ENCODE results near the gene HOXB8. TPM values are rescaled to one million over a fixed set of nuclear protein-coding genes. Genes with fewer than 3 reads are reported as not detected.

Gene HOXB8
- total RNA-seq, 1 donor from 2014 or later = not detected

DNA sequence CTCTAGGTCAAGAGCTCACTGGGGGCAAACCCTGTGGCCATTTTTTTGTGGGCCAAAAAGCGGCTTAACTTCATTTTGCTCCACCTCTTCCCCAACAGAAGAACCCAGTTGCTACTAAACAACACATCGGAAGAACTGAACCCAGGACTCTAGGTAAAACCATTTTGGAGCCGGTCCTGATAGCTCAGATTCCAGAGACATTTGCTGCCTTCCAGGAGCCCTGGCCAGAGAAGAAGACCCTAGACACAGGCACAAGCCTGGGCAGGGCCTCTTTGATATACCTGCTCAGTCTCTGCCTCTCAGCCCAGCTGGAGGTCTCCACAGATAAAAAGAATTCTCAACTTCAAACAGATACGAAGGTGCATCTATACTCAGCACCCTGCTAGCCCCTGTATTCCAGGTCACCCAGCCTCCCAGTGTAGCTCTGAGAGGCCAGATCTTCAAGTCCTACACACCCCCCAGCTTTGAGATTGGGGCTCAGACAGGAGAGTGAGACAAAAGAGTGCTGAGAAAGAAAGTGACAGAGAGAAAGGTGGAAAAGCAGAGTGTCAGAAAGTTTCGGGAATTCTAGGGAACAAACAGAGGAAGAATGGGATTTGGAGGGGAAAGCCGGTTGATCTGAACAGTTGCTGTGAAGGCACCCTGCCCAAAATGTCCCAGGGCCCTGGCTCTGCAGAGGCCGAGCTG, 17.6 kb upstream of the HOXB8 start:
- H3K27ac Mint-ChIP-seq = no peak overlapping the region
- no peaks in the 10 kb centered on the region for H3K9me3 Mint-ChIP-seq
- H3K27me3 Mint-ChIP-seq (ENCODE audit: low read depth) = peaks cover 91% of the 10 kb centered on the region
- intact Hi-C loops (cut with micrococcal nuclease) = no loop called here
- H3K4me3 Mint-ChIP-seq (ENCODE audit: low read depth) = peak overlapping the region; percentile 6
- H3K36me3 Mint-ChIP-seq (ENCODE audit: low read depth) = no peaks in the 10 kb centered on the region
- peaks cover 6% of the 10 kb centered on the region for H3K4me1 Mint-ChIP-seq (ENCODE audit: low read depth)
- DNase-seq (ENCODE audit: low spot score) = no peak

GRCh38 chr17:48631693-48632578, 16.8 kb upstream of the HOXB8 start:
- Mint-ChIP-seq H3K27me3 (ENCODE audit: low read depth) (peaks cover 89% of the 10 kb centered on the region), H3K4me1 (ENCODE audit: low read depth) (peaks cover 8% of the 10 kb centered on the region), H3K36me3 (ENCODE audit: low read depth) (no peaks in the 10 kb centered on the region), H3K4me3 (ENCODE audit: low read depth) (no peak overlapping the region), H3K9me3 (no peaks in the 10 kb centered on the region), H3K27ac (no peak overlapping the region)
- intact Hi-C loops (cut with micrococcal nuclease) = no loop called here
- no peak for DNase-seq (ENCODE audit: low spot score)

DNA sequence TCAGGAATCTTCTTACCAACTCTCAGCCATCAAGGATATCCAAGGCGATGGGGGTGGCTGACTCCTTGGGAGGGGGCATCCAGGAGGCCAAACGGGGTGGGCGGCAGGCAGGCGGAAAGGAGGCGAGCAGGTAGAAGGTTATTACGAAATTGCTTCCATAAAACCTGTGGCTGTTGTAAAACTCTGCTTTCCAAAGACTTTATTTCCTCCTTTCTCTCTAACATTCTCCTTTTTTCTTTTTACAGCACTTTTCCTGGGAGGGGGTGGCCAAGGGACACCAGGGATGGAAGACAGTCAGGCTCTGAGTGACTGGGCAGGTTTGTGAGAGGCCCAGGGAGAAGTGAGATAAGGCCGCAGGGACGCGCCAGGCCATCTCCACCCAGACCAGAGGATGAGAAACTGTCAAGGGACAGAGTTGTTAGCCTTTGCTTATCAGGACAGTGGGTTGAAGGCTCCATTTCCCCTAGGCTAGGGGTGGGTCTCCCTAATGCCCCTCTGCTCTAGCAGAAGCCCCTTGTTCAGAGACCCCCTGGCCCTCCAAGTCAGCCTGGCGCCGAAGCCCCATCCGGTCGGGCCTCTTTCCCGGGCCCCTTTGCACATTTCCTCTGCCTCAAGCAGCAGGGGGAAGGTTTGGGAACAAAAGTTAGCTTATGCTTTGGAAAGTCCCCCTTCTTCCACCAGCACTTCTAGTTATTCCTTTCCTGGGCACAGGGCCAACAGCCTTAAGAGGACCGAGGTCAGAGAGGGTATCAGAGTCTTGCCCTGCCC, 16.0 kb upstream of the HOXB8 start:
- H3K27me3 Mint-ChIP-seq (ENCODE audit: low read depth) = peaks cover 86% of the 10 kb centered on the region
- intact Hi-C loops (cut with micrococcal nuclease) = no loop called here
- no peak for DNase-seq (ENCODE audit: low spot score)
- H3K27ac Mint-ChIP-seq = no peak overlapping the region
- no peak overlapping the region for H3K4me3 Mint-ChIP-seq (ENCODE audit: low read depth)
- H3K4me1 Mint-ChIP-seq (ENCODE audit: low read depth) = peaks cover 13% of the 10 kb centered on the region
- no peaks in the 10 kb centered on the region for H3K36me3 Mint-ChIP-seq (ENCODE audit: low read depth)
- H3K9me3 Mint-ChIP-seq = no peaks in the 10 kb centered on the region

DNA sequence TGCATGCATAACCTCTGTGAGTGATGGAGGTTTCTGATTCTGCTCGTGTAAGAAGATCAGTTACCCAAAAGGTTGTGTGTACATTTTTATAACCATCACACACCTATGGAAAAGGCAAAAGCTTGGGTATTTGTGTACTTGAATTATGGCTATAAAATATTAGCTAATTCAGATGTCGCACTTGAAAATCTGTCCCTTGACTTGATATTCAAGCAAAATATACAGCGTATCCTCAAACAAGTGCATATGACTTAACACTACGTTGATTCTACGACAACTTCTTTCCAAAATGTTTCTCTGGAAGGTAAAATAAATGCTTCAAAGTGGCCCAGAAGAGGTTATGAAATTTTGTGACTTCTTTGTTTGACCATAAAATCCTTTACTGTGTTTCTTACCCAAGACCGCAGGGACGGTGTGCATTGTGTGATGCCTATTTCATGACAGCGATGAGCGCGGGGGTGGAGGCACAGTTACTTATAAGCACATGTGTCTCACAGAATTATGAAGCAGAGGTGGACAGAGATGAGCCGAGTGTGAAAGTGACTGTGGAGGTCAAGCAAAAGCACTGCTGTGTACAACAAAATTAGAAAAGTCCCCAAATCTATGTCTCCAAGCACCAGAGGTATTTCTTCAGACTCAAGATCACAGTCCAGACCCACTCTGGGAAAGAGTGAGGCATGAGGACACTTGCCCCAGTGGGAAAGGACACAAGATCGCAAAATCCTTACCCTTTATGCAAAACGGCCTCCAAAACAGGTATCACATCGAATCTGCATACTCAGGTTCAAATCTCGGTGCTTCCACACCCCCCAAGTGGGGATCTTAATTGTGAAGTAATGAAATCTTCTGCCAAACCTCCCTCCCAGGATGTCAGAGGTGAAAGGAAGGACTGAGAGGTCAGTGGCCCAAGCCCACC, 15.2 kb upstream of the HOXB8 start:
- Mint-ChIP-seq H3K27me3 (ENCODE audit: low read depth) (peaks cover 82% of the 10 kb centered on the region), H3K36me3 (ENCODE audit: low read depth) (no peaks in the 10 kb centered on the region), H3K27ac (no peak overlapping the region), H3K4me3 (ENCODE audit: low read depth) (no peak overlapping the region), H3K9me3 (no peaks in the 10 kb centered on the region), H3K4me1 (ENCODE audit: low read depth) (peaks cover 15% of the 10 kb centered on the region)
- DNase-seq (ENCODE audit: low spot score) = no peak
- intact Hi-C loops (cut with micrococcal nuclease) = no loop called here

DNA sequence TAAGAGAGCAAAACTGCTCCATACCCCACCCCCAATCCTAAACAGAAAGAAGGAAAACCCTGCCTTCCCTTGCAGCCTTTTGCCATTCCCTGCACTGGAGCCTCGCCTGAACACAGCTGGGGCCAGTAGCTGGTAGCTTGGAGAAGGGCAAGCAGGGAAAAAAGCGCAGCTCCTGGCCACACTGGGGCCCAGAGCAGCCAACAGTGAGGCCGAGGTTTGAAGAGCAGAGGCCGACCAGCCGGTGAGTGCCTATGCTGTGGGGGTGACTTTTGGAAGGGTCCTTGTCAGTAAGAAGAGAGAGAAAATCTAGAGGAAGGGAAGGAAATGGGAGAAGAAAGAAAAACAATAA, 14.3 kb upstream of the HOXB8 start:
- Mint-ChIP-seq H3K9me3 (no peaks in the 10 kb centered on the region), H3K4me3 (ENCODE audit: low read depth) (no peak overlapping the region), H3K27ac (no peak overlapping the region), H3K27me3 (ENCODE audit: low read depth) (peaks cover 77% of the 10 kb centered on the region), H3K36me3 (ENCODE audit: low read depth) (no peaks in the 10 kb centered on the region), H3K4me1 (ENCODE audit: low read depth) (peaks cover 15% of the 10 kb centered on the region)
- intact Hi-C loops (cut with micrococcal nuclease) = loop anchor here (10.0 kb wide), 1 partner anchor 865 kb away; the partner anchor contains the start of gene NGFR
- DNase-seq (ENCODE audit: low spot score) = no peak

DNA sequence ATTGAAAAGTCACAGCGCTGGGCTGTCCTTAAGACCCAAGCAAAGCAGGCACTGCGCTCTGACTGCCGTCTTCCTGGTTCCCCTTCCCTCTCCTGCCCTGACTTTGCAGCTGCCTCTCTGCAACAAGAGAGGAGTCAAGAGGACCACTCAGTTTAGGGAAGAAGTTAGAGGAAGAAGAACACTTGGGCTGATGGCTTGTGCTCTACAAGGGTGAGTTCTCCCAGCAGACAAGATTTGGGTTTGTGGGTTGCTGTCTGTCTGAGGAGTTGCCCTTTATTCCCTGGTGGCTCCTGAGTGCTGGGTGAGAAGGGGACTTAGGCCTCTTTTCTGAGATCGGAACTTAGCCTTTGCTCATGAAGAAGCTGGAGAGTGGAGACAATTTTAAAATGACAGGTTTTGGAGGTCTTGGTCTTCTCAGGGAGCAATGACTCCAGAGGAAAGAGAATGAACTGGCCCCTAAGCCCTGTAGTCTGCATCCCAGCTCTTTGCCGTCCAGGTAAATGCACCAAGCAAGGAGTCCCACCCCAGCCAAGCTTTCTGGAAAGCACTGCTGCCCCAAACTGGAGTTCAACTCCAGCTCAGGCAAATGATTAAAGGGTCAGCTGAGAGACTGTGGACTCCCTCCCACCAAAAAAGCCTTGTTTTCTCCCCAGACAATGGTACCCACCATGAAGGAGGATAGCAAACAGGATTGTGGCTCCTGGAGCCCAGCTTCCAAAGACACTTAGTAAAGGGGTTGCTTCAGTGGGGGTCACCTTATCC, 13.7 kb upstream of the HOXB8 start:
- no peaks in the 10 kb centered on the region for H3K9me3 Mint-ChIP-seq
- no peak overlapping the region for H3K27ac Mint-ChIP-seq
- peaks cover 81% of the 10 kb centered on the region for H3K27me3 Mint-ChIP-seq (ENCODE audit: low read depth)
- intact Hi-C loops (cut with micrococcal nuclease) = loop anchor here (10.0 kb wide), 1 partner anchor 866 kb away; the partner anchor contains the start of gene NGFR
- H3K4me1 Mint-ChIP-seq (ENCODE audit: low read depth) = peaks cover 18% of the 10 kb centered on the region
- no peak for DNase-seq (ENCODE audit: low spot score)
- H3K4me3 Mint-ChIP-seq (ENCODE audit: low read depth) = no peak overlapping the region
- H3K36me3 Mint-ChIP-seq (ENCODE audit: low read depth) = no peaks in the 10 kb centered on the region

DNA sequence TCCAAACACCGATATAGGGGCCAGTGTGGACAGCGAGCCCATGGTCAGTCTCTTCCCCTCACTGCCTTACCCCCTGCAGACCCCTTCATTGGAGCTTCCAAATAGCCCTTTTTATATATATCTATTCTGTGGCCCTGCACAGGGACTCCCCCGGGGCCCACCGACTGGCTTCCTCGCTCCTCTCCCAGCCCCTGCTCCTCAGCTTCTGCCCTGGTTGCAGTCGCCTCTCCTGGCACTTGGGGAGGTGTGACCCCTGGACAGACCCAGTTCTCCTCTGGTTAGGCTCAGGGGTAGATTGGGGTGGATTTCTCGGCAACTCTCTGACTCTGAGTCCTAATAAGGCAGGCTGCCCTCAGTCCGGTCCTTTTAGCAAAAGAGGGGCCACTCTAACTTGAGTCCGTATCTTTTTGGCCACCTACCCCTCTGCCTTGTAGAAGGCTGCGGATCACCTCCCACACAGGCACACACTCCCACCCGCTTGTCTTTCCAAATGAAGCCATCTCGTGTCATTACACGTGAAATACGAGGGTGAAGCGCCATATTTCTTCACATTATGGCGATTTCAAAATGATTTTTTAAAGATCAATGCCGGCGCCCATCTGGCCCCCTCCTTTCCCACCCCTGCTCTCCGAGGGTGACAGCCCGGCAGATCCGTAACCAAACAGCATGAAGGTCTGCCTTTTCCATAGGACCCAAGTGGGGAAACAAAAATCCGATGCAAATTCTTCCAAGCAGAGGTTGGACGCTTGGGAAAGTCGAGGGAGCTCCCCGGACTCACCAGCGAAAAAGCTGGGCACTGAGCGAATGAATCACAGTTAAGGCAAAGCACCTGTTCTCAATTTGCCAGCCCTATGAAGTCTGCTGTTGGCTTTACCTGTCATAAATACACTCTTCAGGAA, 12.8 kb upstream of the HOXB8 start:
- no peaks in the 10 kb centered on the region for H3K36me3 Mint-ChIP-seq (ENCODE audit: low read depth)
- intact Hi-C loops (cut with micrococcal nuclease) = loop anchor here (10.0 kb wide), 1 partner anchor 867 kb away; the partner anchor contains the start of gene NGFR
- no peak for DNase-seq (ENCODE audit: low spot score)
- H3K4me3 Mint-ChIP-seq (ENCODE audit: low read depth) = no peak overlapping the region
- no peak overlapping the region for H3K27ac Mint-ChIP-seq
- H3K4me1 Mint-ChIP-seq (ENCODE audit: low read depth) = peaks cover 18% of the 10 kb centered on the region
- H3K27me3 Mint-ChIP-seq (ENCODE audit: low read depth) = peaks cover 82% of the 10 kb centered on the region
- no peaks in the 10 kb centered on the region for H3K9me3 Mint-ChIP-seq

DNA sequence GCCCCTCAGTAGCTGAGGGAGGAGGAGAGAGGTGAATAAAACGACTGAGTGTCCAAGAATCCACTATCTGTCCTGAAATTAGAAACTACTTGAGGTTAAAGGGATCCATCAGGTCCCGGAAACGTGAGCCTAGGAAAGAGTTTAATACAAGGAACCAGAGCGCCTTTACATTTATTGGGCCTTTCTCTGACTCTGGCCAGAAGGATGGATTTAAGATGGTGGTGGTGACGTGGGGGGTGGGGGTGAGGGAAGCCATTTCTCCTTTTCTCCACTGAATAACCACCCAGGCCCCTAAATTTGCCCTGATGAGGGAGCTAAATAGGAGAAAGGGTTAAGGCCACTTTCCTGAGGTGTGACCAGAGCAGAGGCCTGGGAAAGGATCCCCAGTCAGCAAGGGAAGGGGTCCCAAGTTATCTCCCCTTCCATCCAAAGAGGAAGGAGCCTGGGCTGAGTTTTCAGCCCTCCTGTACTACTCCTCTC, 12.1 kb upstream of the HOXB8 start:
- Mint-ChIP-seq H3K27ac (no peak overlapping the region), H3K4me1 (ENCODE audit: low read depth) (peaks cover 12% of the 10 kb centered on the region), H3K9me3 (no peaks in the 10 kb centered on the region), H3K4me3 (ENCODE audit: low read depth) (no peak overlapping the region), H3K27me3 (ENCODE audit: low read depth) (peaks cover 82% of the 10 kb centered on the region), H3K36me3 (ENCODE audit: low read depth) (no peaks in the 10 kb centered on the region)
- intact Hi-C loops (cut with micrococcal nuclease) = loop anchor here (10.0 kb wide), 1 partner anchor 868 kb away; the partner anchor contains the start of gene NGFR
- DNase-seq (ENCODE audit: low spot score) = no peak

- H3K4me3 Mint-ChIP-seq (ENCODE audit: low read depth) = peak within 1 kb of the TSS; percentile 82
- no peak for DNase-seq (ENCODE audit: low spot score)
- no peaks in the 10 kb centered on the region for H3K9me3 Mint-ChIP-seq
- H3K27ac Mint-ChIP-seq = peak within 1 kb of the TSS; percentile 79
- intact Hi-C loops (cut with micrococcal nuclease) = loop anchor here (10.0 kb wide), 1 partner anchor 868 kb away; the partner anchor contains the start of gene NGFR
- H3K27me3 Mint-ChIP-seq (ENCODE audit: low read depth) = peaks cover 80% of the 10 kb centered on the region
- H3K36me3 Mint-ChIP-seq (ENCODE audit: low read depth) = no peaks in the 10 kb centered on the region
- H3K4me1 Mint-ChIP-seq (ENCODE audit: low read depth) = peaks cover 12% of the 10 kb centered on the region
These were observed 11.4 kb upstream of the HOXB8 start, which contains the start of gene HOXB9 for GRCh38 chr17:48626245-48627117. Gene HOXB9 (minus strand): TSS chr17:48626358. CDS start chr17:48626269, 89 bp downstream.
